ENCODE results near the gene FAM120C.
A peak's percentile ranks its signal among the peaks of the same experiment; 100 is the strongest.

The FAM120C gene

GRCh38 chrX:54180403-54180802 is 2.7 kb downstream of the FAM120C start:
- H4K20me1 ChIP-seq (ENCODE audit: insufficient read depth), result peaks cover 10% of the 10 kb centered on the region; the same call in 1 of the 2 replicates

DNA sequence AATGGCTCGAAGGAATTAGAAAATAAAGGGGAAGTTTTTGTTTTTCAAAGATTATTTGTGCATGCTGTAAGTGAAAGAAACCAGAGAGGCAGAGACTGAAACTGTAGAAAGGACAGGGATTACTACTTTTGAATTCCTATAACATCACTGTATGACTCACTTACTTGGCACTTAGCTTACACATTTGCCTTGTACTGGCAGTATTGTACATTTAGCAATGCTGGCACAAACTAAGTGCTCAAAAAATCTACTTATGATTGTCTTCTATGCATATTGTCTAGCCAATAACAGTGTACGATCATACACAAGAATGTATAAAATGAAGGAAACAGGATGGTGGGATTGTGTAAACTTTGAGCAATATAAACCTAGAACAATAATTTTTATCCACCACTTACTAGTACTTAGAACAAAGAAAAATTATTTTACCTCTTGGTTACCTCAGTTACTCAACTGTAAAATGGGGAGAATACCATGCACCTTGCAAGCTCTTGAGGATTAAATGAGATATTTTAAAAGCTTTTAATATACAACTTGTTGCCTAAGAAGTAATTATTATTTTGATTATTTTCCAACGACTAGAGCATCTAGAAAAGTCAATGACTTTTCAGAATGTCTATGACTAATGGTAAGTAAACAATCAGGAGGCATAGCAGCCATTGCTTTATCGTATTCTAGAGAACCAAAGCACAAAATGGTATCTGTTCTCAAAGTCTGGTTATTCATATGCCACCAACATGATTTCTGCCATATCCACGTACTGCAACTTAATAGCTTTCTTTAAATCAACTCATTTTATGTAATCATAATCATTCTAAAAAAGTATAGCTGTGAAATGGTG is 4.7 kb downstream of the FAM120C start:
- no peak overlapping the region for H2AFZ ChIP-seq (ENCODE audit: low read depth)
- H3K79me2 ChIP-seq (ENCODE audit: insufficient read depth, low read depth), result peaks cover 67% of the 10 kb centered on the region
- no peak overlapping the region for H3K4me3 ChIP-seq (IDR thresholded peaks at IDR 0.05; ENCODE audit: insufficient read depth, low read depth, low read length)
- H3K4me1 ChIP-seq (ENCODE audit: low read depth, poor library complexity, severe bottlenecking), result peaks cover 44% of the 10 kb centered on the region
- no peak overlapping the region for H3K9ac ChIP-seq
- no peaks in the 10 kb centered on the region for H3K36me3 ChIP-seq (ENCODE audit: insufficient read depth)
- no peak overlapping the region for H3K27ac ChIP-seq
- TF ChIP-seq, protein P1, sequence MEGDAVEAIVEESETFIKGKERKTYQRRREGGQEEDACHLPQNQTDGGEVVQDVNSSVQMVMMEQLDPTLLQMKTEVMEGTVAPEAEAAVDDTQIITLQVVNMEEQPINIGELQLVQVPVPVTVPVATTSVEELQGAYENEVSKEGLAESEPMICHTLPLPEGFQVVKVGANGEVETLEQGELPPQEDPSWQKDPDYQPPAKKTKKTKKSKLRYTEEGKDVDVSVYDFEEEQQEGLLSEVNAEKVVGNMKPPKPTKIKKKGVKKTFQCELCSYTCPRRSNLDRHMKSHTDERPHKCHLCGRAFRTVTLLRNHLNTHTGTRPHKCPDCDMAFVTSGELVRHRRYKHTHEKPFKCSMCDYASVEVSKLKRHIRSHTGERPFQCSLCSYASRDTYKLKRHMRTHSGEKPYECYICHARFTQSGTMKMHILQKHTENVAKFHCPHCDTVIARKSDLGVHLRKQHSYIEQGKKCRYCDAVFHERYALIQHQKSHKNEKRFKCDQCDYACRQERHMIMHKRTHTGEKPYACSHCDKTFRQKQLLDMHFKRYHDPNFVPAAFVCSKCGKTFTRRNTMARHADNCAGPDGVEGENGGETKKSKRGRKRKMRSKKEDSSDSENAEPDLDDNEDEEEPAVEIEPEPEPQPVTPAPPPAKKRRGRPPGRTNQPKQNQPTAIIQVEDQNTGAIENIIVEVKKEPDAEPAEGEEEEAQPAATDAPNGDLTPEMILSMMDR (conservative IDR thresholded peaks at IDR 0.05; ENCODE audit: low read depth, low read length), result no peak
- peak overlapping the region; percentile 93; the same call in 1 of the 2 replicates for H3K4me2 ChIP-seq
- H4K20me1 ChIP-seq (ENCODE audit: insufficient read depth), result peaks cover 10% of the 10 kb centered on the region; the same call in 1 of the 2 replicates
- no peaks in the 10 kb centered on the region for H3K27me3 ChIP-seq (ENCODE audit: insufficient read depth, low read depth)

More at GRCh38 chrX:54180403-54180802, 2.7 kb downstream of the FAM120C start:
- no peak overlapping the region for H3K9ac ChIP-seq
- no peak overlapping the region for H3K27ac ChIP-seq
- peaks cover 44% of the 10 kb centered on the region for H3K4me1 ChIP-seq (ENCODE audit: low read depth, poor library complexity, severe bottlenecking)
- no peak overlapping the region for H3K4me3 ChIP-seq (IDR thresholded peaks at IDR 0.05; ENCODE audit: insufficient read depth, low read depth, low read length)
- H3K79me2 ChIP-seq (ENCODE audit: insufficient read depth, low read depth), result peaks cover 62% of the 10 kb centered on the region
- H3K4me2 ChIP-seq, result peak overlapping the region; percentile 93; the same call in 1 of the 2 replicates
- TF ChIP-seq, protein P1 (conservative IDR thresholded peaks at IDR 0.05; ENCODE audit: low read depth, low read length), result no peak
- H3K36me3 ChIP-seq (ENCODE audit: insufficient read depth), result no peaks in the 10 kb centered on the region
- no peaks in the 10 kb centered on the region for H3K27me3 ChIP-seq (ENCODE audit: insufficient read depth, low read depth)
- H2AFZ ChIP-seq (ENCODE audit: low read depth), result no peak overlapping the region

DNA sequence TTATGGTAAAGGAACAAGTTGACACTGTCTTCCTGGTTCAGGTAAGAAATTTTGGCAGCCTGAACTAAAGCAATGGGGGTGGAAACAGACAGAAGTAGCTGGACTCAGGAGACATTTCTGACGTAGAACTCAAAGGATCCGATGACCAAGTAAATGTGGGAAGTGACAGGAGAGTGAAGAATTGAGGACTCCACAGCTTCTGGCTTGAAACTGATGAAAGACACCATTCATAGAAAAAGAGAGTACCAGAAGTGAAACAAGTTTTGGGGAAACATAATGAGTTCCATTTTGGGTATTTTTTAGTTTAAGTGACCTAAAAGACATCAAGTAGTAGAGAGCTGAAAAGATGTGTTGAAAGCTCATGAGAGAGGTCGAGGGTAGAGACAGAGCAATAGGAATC is 5.7 kb downstream of the FAM120C start:
- Histone ChIP-seq H3K36me3 (ENCODE audit: insufficient read depth) (no peaks in the 10 kb centered on the region), H2AFZ (ENCODE audit: low read depth) (no peak overlapping the region), H3K27ac (no peak overlapping the region), H3K4me1 (ENCODE audit: low read depth, poor library complexity, severe bottlenecking) (peaks cover 44% of the 10 kb centered on the region), H3K4me3 (IDR thresholded peaks at IDR 0.05; ENCODE audit: insufficient read depth, low read depth, low read length) (no peak overlapping the region), H4K20me1 (ENCODE audit: insufficient read depth) (peaks cover 10% of the 10 kb centered on the region; the same call in 1 of the 2 replicates), H3K4me2 (no peak overlapping the region), H3K79me2 (ENCODE audit: insufficient read depth, low read depth) (peaks cover 62% of the 10 kb centered on the region), H3K9ac (no peak overlapping the region), H3K27me3 (ENCODE audit: insufficient read depth, low read depth) (no peaks in the 10 kb centered on the region)
- TF ChIP-seq, protein P1 (conservative IDR thresholded peaks at IDR 0.05; ENCODE audit: low read depth, low read length), result no peak

GRCh38 chrX:54173791-54174190 is 9.3 kb downstream of the FAM120C start:
- peaks cover 7% of the 10 kb centered on the region; the same call in 1 of the 2 replicates for H4K20me1 ChIP-seq (ENCODE audit: insufficient read depth)
- peaks cover 14% of the 10 kb centered on the region for H3K4me1 ChIP-seq (ENCODE audit: low read depth, poor library complexity, severe bottlenecking)
- H3K79me2 ChIP-seq (ENCODE audit: insufficient read depth, low read depth), result peaks cover 26% of the 10 kb centered on the region
- no peak overlapping the region for H3K4me3 ChIP-seq (IDR thresholded peaks at IDR 0.05; ENCODE audit: insufficient read depth, low read depth, low read length)
- H3K27ac ChIP-seq, result no peak overlapping the region
- H3K27me3 ChIP-seq (ENCODE audit: insufficient read depth, low read depth), result no peaks in the 10 kb centered on the region
- no peak overlapping the region for H2AFZ ChIP-seq (ENCODE audit: low read depth)
- no peak overlapping the region for H3K4me2 ChIP-seq
- TF ChIP-seq, protein P1 (conservative IDR thresholded peaks at IDR 0.05; ENCODE audit: low read depth, low read length), result no peak
- H3K36me3 ChIP-seq (ENCODE audit: insufficient read depth), result no peaks in the 10 kb centered on the region
- no peak overlapping the region for H3K9ac ChIP-seq

Data from KMS-11 (cell line).